Activated T-helper 1 cell treated with anti-CD3 and anti-CD28 coated beads, Interleukin-2, amount 50 U/mL, for 16 hours (primary cell): Measurements from ENCODE around the gene PAK5.

ENCODE experiments used
- DNase-seq, 2 donors: peaks; one replicate each; pipeline ENCODE4 v3.0.0-alpha.2; 2020; ENCODE audit warnings: low read depth in 1 of 2, low spot score in 1 of 2

Gene PAK5

GRCh38 chr20:9838378-9839295 is at the start of gene PAK5:
PAK5 (minus strand) TSS chr20:9839076; CDS start chr20:9644328, 194,748 bp downstream.
- DNase-seq = no peak

GRCh38 chr20:9887706-9888105 is 48.8 kb upstream of the PAK5 start:
- DNase-seq = no peak

DNA sequence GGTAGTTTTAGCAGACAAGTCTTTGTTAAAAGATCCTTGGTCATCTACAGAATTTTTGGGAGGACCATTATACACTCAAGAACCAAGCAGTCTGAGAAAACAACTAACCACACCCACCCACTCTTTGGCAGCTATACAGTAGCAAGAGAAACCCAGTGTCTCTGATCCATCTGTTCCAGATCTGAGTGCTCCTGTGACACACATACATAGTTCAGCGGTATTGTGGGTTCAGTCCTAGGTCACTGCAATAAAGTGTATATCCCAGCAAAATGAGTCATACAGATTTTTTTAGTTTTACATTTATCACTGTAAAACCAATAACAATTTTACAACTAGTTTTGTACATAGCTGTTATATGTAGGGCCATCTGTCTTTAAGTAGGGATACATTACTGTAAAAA is 47.4 kb upstream of the PAK5 start:
- no peak for DNase-seq

DNA sequence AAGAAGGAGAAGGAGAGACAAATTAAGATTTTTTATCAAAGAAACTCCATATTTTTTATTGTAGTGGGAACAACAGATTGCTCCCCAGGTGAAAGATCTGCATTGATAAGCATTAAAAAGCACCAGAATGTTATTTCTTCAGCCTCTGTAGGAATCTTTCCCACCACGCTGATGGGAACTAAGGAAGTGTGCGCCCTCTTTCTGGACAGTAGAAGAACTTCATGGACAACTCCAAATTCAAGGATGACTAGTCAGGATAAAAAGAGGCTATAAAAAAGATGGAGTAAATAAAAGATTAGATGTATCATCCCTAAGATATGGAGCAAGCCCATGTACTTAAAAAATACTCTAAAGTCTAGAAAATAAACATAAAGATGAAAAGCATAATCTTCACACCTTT is 45.8 kb upstream of the PAK5 start:
- DNase-seq = no peak

- no peak for DNase-seq
Observed at GRCh38 chr20:9884061-9884460, 45.2 kb upstream of the PAK5 start.

GRCh38 chr20:9877932-9878495 is 39.1 kb upstream of the PAK5 start:
- no peak for DNase-seq

DNA sequence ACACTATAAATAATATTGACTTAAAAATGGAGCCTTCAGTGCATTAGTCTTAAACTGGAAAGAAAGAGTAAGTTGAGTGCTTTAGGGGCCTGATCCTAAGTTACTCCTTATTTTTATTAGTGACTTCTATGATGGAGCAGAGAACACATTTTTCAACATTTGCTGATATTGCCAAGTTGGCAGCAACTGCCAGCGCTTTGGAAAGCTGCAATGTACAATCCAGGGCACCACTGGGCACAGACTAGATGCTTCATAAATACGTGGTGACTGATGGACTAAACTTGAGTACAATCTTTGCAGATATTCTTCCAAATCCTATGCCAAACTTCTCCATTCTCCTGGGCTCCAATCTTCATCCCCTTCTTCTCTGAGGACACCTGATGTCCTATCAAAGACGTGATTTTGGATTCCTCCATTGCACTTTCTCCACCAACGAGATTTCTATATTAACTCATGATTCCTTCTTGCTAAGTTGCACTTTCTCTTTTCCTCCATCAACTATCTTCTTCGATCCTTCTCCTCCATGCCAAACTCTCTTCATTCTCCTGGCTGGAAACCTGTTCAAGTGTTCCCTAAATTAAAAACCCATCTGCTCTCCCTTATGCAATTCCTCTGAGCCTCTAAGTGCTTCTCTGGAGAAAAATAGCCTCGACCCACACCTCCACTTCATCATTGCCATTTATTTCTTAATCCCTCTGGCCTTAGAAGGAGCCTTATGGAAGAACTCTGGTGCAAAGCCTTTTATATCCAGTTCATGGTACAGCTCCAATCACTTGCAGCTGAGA is 28.5 kb upstream of the PAK5 start:
- no peak for DNase-seq

- DNase-seq = no peak
Observed at GRCh38 chr20:9852566-9852965, 13.7 kb upstream of the PAK5 start.

- DNase-seq = no peak
Observed at GRCh38 chr20:9839626-9840025, 750 bp upstream of the PAK5 start.

DNA sequence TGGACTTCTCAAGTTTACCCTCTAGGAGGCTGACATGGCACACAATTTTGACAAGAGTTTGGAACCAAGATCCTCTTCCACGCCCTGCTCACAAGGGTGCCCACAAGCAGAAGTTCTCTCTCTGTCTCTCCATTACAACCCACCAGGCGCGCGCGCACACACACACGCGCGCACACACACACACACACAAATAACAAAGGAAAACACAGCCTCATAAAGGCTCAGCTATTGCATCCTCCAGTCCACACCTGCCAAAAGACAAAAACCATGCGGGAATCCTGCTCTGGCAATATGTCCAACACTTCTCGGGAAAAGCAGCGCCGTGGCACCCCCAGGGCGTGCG is 870 bp downstream of the PAK5 start:
- no peak for DNase-seq

DNA sequence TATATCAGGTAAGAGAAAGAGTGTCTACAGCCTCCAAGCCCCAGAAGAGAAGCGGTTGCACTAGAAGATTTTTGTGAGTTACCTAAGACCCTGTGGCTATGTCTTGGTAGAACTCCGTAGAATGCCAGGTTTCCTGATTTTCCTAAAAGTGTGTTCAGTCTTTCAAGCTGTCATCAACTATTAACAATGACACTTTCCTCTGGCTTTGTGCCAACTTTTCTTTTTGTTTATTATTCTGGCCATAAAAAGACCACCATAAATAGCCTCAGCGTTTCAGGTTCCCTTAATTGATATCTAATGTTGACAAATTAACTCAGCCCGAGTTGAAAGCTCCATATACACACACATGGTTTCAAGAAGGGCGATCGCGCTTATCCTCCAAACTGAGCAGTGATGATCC is 1.2 kb downstream of the PAK5 start:
- no peak for DNase-seq

GRCh38 chr20:9835302-9835701 is 3.6 kb downstream of the PAK5 start:
- DNase-seq = no peak

GRCh38 chr20:9831032-9831431 is 7.8 kb downstream of the PAK5 start:
- no peak for DNase-seq

- no peak for DNase-seq
Observed at GRCh38 chr20:9829835-9830234, 9.0 kb downstream of the PAK5 start.

DNA sequence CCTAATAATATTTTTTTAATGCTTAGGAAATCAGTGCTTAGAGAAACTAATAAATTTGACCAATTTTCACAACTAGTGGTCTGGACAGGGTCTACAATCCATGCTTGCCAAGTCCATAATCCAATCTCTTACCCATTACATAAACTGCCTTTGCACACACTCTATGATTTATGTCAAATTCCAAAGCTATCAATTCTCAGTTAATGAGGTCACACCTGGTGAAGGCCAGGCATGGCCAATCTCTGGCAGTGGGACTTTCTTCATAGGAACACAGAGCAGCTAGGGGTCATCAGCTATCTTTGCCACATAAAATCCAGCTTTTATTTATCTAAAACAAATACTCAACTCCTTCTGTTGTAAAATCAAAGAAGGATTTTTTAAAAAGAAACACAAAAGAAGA is 21.2 kb downstream of the PAK5 start:
- DNase-seq = no peak

DNA sequence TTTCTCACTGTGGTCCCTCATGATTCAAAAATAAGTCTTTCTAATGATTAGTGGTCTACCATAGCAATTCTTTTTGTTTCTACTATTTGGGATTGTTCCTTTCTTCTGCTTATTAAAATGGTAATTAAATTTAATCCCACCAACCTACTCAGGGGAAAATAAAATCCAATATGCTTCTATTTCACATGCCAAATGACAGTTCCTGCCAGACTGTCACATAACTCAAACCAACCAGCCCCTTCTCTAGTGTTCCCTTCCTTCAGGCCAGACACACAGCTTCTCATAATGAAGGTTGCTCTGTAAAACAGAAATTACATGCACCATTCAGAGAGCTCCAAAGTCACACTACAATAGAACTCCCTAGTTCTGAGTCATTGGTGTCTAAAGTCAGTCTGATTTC is 23.2 kb downstream of the PAK5 start:
- DNase-seq = no peak

DNA sequence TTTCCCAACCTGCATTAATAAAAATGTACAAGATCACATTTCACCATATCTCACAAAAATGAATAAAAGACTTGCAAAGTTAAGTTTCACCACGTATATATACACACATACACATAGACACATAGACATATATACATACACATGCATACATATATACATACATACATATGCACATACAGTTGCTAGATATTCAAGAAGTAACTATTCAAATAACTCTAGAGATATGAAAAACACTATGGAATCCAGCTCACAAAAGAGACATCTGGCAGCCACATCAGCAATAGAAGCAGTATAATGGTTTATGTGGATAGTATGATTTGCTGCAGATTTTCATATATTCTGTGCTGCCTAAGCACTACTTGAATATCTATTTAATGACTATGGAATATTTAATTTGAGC is 28.1 kb downstream of the PAK5 start:
- DNase-seq = no peak

- DNase-seq = no peak
Observed at GRCh38 chr20:9809271-9809670, 29.6 kb downstream of the PAK5 start.

DNA sequence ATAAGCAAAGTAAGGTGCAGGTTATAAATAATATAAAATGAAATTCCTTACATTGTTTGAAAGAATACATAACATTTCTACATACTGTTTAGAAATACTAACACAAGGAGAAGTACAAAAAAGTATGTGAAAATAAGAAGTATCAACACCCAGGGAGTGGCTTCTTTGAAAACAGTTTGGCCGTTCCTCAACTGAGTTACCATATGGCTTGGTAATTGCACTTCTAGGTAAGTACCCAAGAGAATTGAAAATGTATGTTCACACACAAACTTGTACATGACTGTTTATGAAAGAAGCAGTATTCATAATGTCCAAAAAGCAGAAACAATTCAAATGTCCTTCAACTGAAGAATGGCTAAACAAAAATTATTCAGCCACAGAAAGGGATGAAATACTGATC is 30.7 kb downstream of the PAK5 start:
- no peak for DNase-seq

GRCh38 chr20:9807136-9807535 is 31.7 kb downstream of the PAK5 start:
- no peak for DNase-seq

GRCh38 chr20:9800421-9800820 is 38.5 kb downstream of the PAK5 start:
- no peak for DNase-seq

- no peak for DNase-seq
Observed at GRCh38 chr20:9794831-9795230, 44.0 kb downstream of the PAK5 start.
